GM19043 (cell line): Measurements from ENCODE around the gene P2RY8.

Source experiments
- ATAC-seq: cut with Tn5 transposase; IDR thresholded peaks from one replicate; pipeline ENCODE4 v1.9.1; 2021; ENCODE audit warnings: low read depth; ENCODE audit not compliant: unreplicated experiment

The P2RY8 gene

DNA sequence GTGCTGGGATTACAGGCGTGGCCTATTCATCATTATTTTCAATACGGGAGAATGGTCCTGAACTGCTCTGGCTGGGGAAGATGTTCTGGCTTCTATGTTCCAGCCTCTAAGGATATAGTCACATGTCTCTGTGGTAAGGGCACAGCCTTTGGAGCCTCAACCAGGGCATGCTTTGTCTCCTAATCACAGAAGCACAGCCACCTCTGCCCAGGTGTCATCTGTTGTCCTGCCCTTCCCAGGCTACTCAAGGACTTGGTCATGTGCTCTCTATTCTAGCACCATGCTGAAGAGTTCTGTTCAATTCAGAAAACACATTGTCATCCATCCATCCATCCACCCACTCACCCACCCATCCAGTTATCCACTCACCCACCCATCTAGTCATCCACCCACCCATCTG, 113.8 kb downstream of the P2RY8 start:
- no peak for ATAC-seq

DNA sequence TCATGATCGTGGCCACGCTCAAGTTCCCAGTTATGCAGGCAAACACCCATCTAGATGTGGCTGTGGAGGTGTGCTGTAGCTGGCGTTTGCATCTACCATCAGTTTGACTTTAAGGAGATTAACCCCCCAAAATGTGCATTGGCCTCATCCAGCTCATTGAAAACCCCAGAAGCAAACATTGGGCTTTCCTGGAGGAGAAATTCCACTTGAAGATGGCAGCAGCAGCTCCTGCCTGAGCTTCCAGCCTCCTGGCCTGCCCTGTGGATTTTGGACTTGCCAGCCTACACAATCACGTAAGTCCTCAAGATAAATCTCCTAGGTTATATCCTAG, 114.9 kb downstream of the P2RY8 start:
- ATAC-seq: no peak

DNA sequence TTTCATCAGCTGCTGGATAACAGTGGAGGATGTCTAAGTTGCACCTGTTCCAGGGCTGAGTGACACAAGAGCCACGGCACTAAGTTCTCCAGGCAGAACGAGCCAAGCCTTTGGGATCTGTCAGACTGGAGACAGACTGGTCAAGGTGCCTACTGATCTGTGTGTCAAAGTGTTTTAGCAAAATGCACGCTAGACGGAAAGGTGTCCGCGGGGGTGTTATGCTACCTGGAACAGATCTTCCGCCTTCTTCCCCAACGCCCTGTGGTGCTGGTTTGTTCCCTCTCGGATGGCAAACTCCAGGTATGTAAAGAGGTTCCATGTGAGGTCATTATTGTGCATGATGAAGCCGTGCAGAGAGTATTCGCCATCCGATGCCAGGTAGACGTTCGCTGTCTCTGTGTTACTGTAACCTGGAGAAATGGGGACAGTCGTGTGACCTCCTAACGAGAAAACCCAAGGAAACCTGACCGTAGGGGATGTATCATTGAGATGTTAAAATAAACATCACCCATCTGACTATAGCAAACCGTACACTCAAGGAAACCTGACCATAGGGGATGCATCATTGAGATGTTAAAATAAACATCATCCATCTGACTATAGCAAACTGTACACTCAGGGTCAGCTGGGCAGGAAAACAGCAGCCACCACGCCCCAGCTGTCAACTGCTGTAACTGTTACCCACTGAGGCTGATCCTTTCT, 115.4 kb downstream of the P2RY8 start:
- no peak for ATAC-seq

DNA sequence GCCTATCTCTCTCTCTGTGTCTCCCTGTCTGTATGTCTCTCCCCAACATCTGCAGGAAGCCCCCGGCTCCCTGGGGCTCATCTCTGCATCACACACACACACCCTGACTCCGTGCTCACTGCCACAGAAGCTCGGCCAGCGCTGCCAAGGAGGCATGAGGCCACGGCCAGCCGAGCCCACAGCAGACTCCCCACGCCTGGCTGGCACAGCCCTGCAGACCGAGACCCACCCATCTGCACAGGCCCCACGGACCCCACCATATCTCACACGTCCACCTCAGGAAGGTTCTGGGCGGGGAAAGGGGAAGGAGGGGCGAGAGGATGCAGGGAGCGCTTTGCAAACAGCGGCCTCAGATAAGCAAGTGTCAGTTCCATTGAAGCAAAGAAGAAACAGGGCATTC, 116.6 kb downstream of the P2RY8 start:
- no peak for ATAC-seq

DNA sequence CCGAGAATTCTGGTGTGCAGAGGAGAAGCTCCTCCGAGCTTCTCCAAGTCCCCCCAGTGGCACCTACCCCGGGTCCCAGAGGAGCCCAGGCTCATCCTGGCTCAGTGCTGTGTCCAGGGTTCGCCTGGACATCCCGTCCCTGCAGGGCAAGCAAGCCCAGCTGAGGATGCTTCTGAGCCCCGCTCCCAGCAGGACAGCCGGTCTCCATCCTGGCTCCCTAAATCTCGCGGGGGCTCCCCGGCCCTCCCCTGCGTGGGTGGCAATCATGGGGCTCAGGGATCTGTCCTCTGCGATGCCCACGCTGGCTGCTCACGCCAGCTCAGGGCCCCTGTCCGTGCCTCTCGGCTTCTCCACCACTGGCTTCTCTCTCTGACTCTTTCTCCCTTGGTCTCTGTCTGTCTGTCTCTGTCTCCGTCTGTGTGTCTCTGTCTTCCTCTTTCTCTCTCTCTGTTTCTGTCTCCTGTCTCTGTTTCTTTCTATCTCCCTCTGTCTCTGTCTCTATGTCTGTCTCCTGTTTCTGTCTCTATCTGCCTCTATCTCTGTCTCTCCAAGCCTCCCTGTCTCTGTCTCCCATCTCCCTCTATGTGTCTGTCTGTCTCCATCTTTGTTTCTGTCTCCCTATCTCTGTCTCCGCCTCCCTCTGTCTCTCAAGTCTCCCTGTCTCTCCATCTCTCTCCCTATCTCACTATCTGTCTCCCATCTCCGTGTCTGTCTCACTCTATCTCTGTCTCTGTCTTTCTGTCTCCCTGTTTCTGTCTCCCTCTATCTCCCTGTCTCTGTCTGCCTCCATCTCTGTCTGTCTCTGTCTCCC, 117.2 kb downstream of the P2RY8 start:
- no peak for ATAC-seq

DNA sequence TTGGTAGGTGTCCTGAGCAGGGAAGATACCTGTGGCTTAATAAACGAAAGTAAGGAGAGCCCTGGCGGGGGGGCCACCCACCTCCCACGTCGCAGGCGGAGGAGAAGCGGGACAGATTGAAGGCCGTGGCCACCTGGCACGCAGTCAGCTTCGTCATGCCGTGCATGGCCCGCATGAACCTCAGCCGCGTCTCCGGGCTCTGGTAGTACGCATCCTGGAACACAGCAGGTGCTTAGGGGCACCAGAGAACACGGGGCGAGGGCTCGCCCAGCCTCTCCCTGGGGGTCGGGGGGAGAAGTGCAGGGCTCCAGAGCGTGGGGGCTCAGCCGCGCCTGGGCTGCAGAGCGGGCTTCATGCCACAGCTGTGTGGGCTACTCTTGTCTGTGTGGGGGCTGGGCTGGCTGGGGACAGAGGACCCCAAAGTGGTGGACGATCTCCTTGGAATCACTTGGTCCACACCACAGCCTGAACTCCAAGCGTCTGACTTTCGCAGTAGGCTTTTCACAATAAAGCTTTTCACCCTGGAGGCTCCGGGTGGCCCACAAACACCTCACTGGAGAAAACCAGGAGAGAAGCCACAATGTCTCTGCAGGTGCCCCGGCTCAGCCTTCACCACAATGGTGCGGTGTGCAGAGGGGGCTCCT, 118.0 kb downstream of the P2RY8 start:
- no peak for ATAC-seq

DNA sequence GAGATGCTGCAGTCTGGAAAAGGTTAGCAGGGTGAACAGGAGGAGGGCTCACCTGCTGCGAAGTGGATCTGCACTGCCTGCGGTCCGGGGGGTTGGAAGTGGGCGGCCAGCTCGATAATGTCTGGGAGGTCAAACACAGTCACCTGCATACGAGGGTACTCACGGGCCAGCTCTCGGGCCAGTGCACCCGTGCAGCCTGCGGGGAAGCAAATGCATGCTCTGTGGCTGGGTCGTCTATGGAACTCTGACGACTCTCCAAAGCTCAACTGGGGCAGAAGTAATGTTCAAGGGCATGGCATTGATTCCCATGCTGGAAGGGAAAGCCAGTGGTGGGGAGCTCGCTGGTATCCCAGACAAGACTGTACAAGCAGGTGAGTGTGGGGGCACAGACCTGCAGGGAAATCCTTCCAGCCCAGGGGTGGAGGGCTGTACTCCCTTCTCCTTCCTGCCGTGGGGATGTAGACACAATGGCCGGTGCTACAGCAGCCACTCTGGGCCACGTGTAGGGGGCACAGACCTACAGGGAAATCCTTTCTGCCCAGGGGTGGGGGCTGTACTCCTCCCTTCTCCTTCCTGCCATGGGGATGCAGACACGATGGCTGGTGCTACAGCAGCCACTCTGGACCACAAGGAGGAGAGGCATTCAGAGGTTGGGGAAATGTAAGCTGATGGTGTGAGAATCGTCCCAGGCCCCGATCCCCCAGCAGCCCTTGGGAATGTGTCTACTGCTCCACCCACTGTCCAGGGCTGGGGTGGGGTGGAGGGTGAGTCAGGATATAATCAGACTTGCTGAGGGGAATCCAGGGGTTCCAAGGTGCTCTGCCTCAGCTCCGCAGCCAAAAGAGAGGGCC, 118.8 kb downstream of the P2RY8 start:
- no peak for ATAC-seq

DNA sequence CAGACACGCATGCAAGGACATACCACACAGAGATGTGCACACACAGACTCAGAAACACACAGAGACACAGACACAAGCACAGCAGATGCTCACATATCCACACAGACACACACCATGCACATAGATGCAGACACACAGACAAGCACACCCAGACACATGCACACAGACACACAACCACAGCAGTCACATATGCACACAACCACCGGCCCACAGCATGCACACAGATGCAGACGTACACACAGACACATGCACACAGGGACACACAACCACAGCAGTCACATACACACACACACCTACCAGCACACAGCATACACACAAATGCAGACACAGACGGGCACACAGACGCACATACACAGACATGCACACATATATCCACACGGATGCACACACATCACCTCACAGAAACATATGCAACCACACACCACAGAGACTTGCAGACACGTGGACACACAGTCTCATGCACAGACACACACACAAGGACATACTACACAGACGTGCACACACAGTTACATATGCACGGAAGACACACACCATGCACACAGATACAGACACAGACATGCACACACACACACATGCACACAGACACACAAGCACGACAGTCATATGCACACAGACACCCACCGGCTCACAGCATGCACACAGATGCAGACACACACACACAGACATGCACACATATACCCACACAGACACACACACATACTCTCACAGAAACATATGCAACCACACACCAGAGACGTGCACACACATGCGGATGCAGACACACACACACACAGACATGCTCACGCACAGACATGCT, 119.8 kb downstream of the P2RY8 start:
- ATAC-seq: no peak

DNA sequence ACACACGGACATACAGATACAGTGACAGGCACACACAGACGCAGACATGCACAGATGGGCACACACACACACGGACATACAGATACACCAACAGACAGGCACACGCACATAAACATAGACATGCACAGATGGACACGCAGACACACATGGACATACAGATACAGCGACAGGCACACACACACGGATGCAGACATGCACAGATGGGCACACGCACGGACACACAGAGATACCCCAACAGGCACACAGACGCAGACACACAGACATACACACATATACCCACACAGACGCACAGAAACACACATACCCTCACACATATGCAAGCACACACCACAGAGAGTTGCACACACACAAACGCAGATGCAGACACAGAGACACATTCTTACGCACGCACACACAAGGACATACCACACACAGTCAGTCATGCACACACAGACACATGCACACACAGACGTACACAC, 120.6 kb downstream of the P2RY8 start:
- no peak for ATAC-seq
